Measurements from ENCODE around the gene CAMTA1. TPM values are rescaled to one million over a fixed set of nuclear protein-coding genes. Genes with fewer than 3 reads are reported as not detected.

Gene CAMTA1
- total RNA-seq, 1 donor: 19.9 TPM

DNA sequence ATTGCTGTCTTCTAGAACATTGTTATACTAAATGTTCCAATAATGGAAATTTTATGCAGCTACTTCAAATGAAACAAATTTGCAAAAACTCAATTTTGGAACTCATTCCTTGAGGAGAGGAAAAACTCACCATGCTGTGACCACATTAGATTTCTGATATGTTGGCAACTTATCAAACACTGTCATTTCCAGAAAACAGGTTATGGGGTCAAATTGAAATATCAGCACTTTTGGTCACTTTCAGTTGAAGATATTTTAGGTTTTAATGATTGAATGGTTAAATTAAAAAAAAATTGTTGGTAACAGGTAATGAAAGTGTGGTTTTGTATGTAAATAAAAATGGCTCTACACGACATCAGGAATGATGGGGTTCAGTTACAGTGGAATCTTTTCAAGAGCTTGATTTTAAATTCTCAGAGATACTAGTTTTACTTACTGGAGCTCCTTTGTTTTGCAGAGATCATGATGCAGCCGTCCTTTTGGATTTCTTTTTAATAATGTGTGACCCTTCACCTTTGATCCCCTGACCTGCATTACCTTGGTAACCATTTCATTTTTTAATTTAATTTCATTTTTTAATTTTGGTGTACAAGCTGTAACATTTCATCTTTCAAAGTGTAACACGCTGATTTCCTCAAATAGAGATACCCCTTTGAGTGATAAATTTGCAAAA lies 86.2 kb downstream of the CAMTA1 start:
- DNase-seq (ENCODE audit: low read depth in 2 of 3, low spot score in 2 of 3): no peak

DNA sequence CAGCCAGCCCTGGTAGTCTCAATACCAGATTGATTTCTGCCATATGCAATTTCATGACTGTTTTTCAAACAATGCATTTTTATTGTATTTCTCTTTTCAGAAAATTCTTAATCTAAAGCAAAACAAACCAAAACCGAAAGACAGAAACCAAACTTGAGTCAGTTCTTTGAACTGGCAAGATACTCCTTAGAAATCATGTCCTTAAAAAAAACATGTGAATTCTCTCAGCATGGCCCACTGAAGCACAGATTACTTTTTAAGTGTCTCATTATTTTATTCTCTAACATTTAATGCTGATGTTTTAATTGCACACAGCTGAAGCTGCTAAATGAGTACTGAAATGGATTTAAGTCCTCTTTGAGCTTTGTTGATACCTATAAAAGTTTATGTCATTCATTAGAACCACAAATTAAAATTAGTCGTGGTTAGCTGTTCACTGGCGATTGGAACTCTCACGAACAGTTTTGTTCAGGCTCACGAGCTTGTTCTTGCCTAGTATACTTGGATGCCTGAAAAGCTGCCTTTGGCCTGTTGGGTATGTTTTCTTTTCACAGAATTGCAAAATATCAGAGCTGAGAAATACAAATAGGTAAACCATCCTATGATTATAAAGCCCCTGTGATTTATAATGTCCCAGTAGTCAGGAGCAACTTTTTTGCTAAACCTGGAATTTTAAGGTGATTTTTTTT lies 87.5 kb downstream of the CAMTA1 start:
- DNase-seq (ENCODE audit: low read depth in 2 of 3, low spot score in 2 of 3): no peak

DNA sequence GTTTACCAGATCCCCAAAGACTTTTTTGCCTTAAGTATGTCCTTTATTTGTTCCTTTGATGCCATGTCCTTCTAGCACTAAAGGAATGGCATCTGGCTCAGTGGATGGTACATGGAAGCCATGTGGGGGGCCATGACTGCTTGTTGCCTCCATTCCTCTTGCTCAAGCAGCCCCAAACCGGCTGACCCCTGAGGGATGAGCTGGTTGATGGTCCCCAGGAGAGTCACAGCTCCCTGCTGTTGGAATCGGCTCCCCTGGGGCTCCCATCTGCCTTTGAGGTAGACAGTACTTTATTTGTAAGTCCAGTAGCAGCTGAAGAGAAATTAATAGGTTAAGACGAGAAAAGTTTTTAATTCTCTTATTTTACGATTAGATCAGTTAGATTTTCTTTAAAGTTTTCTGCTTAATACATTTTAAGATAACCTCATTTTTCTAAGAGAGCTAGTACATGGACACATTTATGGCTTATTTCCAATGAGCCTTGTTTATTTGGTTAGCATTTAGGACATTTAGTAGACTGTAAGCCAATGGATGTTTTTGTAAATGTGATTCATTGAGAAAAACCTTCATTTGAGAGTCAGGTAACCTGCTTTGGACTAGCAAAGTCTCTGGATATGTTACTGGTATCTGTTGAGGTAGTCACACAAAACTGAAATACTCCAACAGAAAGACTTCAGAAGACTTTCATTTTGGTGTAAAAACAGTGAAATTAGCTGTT lies 88.2 kb downstream of the CAMTA1 start:
- no peak for DNase-seq (ENCODE audit: low read depth in 2 of 3, low spot score in 2 of 3)

DNA sequence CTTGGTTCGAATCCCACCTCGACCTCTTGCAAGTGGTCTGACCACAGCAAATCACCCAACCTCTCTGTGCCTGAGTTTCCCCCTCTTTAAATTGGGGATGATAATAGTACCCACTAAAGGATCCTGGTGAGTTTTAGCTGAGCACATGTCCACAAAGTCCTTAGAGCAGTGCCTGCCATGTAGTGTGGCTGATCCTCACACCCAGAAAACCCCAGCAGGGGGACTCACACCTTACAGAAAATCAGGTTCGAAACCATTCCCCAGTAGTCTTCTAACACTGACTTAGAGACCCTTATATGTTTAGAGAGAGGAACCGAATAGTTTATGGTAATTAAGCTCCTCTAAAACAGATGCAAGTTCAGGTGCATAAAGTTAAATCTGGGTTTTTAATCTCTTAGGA lies 89.0 kb downstream of the CAMTA1 start:
- no peak for DNase-seq (ENCODE audit: low read depth in 2 of 3, low spot score in 2 of 3)

DNA sequence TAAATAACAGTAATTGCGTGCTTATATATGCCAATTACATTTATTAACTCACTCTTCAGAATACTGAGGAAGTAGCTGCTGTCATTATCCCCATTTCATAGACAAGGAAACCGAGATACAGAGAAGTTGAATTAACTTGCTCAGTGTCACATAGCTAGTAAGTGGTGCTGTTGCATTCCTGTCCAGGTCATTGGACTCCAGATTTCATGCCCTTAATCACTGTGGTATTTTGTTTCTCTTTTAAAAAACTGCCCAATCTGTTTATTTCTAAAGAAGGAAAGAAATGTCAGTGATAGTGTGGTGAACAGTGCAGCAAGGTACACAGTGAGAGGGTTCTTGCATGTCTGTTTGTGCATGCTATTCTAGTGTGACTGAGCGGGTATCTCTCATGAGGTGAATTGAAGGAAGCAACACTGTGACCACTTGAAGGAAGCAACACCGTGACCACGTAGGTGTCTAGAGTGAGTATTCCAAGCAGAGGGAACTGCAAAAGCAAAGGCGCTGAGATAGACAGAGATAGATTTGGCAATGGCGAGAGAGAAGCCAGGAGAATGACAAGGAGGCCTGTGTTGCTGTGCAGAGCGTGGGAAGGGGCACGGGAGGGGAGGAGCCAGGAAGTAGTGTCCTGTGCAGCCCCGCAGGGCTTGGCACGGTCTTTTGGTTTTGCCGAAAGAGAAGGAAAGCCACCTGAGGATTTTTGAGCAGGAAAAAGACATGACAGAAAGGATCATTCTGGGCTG lies 95.9 kb downstream of the CAMTA1 start:
- no peak for DNase-seq (ENCODE audit: low read depth in 2 of 3, low spot score in 2 of 3)

DNA sequence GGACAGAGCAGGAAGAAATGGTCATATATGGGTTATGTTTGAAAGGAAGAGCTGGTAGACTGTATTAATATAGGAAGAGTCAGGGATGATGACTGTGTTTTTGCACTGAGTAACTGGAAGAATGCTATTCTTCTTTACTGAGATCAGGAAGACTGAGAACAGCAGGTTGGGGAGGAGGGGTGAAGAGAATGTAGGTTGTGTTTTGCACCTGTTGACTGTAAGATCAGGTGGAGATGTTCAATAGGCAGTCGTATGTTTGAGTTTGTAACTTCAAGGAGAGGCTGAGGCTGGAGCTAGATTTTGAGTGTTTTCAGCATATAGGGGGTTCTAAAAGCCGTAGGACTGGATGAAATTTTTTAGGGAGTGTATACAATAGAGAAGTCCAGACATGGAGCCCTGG lies 97.2 kb downstream of the CAMTA1 start:
- no peak for DNase-seq (ENCODE audit: low read depth in 2 of 3, low spot score in 2 of 3)

DNA sequence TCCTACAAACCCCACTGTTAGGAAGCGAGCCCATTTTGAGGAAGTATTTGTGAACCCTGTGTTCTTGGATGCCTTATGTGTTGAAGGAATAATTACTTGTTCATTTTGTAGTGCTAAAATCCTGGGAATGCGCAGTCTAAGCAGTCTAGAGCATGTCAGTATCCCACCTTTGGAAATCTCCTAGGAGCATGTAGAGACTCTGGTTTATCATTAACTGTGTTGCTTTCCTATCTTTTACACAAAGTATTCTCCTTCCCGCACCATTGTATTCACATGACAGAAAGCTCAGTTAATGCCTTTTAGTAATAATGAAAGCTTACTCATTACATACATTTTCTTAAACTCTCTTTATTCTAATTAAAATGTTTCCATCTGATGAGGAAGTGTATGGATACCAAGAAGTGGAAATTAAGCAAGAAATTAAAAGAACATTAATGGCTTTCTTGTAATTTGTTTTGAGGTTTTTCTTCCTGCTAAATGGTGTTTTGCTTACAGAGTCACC lies 99.4 kb downstream of the CAMTA1 start:
- no peak for DNase-seq (ENCODE audit: low read depth in 2 of 3, low spot score in 2 of 3)

DNA sequence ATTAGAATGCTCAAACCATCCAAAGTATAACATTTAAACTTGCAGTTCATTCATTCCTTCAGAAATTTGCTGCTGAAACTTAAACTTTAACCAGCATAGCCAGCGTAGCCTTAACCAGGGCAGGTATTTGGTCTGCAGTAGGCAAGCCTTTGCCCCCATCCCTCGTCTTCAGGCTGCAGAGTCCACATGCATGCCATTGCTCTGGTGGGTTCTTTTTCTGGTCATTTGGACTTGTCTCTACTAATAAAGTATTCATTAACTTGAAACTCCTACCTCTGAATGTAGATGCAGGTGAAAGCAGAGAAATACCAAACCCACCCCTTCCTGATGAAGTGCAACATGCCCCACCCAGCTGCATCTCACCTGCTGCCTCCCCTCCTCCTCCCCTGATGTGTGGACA lies 100.2 kb downstream of the CAMTA1 start:
- DNase-seq (ENCODE audit: low read depth in 2 of 3, low spot score in 2 of 3): no peak

DNA sequence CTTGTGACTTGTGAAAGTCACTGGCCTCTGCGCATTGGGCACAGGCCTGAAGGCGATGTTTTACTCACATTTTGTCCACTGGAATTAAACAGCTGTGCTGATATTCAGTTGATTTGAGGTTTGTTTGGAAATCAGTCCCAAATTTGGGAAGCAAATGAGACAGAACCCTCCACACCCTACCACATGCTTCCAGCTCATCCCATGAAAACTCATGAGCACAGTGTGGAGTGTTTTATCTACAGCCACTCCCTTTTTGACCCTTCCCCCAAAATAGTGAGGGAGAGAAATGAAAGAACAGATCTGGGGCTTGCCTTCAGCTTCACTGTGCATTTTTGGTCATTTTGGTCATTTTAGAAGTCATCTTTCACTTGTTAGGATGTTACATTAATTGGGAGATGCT lies 101.3 kb downstream of the CAMTA1 start:
- DNase-seq (ENCODE audit: low read depth in 2 of 3, low spot score in 2 of 3): no peak

DNA sequence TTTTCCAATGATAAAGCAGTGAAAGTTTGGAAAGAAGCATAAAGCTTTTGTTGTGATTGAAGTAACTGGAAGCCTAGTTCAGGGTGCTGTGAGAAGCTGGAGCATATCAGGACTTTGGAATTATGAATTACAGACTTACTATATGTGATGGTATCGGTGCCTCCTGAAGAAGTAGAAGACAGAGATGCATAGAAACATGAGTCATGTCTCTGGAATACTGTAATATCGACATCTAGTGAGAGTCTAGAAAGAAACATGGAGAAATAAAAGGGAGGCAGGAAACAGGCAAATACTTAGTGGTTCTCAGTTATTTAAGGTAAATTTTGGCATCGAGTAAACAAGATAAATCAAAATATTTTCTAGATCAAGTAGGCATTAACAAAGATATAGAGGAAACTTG lies 103.0 kb downstream of the CAMTA1 start:
- DNase-seq (ENCODE audit: low read depth in 2 of 3, low spot score in 2 of 3): no peak

DNA sequence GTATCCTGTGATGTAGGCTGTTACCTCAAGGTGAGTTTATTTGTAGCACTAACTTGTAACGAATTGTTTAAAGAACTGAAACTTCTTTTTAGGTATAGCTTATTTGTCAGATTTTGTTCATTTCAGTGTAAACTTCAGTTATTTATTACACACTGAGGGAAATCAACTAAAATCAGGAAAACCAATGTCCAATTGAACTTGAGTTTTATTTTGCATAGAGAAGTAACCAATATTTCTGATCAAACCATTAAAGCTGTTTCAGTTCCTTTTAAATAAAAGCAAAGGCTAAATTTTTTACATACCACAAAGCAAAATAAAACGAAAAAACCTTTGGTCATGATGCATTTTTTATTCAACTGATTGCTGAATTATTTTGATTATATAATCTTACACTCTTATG lies 103.6 kb downstream of the CAMTA1 start:
- DNase-seq (ENCODE audit: low read depth in 2 of 3, low spot score in 2 of 3): no peak

DNA sequence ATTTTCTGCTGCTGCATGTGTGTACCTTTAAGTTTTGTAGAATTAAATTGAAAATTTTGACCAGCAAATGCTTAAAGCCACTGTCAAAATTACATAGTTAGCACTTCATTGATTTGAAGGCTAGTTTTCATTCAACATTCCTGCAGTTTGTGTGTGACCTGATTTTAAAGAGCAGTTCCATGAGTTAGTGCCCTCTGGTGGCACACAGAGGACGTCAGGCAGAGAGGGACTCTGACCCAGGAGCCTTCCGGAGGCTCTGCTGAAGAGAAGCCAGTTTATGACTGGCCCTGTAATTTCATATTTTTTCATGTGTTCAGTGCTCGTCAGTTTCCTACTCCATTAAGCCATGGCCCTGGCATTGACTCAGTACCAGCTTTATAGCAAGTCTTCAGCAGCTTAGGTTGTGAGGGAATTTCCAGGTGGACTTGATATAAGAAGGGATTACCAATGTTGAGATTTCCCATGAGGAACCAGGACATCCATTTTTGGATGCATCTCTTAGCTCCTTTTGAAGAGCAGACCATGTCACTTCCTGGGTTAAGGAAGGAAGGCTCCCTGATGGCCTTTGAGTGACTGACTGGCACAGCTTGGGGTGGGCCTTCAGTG lies 104.7 kb downstream of the CAMTA1 start:
- DNase-seq (ENCODE audit: low read depth in 2 of 3, low spot score in 2 of 3): peak in 2 of 3 donors; percentile 57 to 68

DNA sequence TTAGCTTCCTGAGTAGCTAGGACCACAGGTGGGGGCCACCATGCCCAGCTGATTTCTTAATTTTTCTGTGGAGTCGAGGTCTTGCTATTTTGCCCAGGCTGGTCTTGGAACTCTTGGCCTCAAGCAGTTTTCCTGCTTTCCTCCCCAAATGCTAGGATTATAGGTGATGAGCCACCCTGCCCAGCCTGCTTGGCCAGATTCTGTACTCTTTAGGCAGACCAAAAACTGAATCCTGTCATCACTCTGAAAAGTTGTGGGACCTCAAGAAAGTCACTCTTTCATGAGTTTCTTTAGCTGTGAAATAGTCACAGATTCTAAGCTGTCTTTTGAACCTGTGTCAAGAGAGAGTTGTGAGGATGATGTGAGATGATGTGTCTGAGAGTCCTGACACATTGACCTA lies 105.4 kb downstream of the CAMTA1 start:
- no peak for DNase-seq (ENCODE audit: low read depth in 2 of 3, low spot score in 2 of 3)

DNA sequence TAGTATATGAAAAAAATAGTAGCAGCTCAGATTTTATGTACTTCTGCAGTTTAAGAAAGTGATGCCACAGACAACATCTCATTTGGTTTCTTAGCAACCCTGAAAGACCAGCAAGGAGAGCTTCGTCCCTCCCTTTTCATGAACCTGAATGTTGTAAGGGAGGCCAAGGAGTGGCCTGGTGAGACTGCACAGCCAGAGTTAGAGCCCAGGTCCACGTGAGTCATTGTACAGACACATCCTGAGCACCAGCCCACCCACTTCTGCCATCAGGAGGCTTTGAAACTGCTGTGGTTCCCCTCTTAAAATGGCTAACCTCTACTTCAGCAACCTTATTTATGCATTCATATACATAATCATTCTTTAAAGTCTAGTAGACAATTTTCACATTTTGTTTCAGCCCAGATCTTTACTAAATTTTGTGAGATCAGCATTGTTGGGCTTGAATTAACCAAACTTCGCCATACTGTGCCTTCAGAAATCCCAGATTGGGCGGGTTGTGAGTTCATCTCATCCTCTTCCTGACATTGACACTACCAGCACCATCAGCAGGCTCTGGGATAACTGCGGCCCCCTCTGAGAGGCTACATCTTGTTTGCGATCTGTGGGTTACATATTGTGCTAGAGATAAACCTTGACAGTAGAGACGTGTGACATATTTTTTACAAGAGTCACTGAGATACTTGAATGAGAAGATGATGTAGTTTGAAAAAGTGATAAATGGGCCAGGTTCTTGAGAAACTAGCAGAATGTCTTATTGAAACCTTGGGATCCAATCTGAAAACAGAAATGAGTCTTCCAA lies 106.7 kb downstream of the CAMTA1 start:
- peak in 2 of 3 donors; percentile 14 to 28 for DNase-seq (ENCODE audit: low read depth in 2 of 3, low spot score in 2 of 3)

DNA sequence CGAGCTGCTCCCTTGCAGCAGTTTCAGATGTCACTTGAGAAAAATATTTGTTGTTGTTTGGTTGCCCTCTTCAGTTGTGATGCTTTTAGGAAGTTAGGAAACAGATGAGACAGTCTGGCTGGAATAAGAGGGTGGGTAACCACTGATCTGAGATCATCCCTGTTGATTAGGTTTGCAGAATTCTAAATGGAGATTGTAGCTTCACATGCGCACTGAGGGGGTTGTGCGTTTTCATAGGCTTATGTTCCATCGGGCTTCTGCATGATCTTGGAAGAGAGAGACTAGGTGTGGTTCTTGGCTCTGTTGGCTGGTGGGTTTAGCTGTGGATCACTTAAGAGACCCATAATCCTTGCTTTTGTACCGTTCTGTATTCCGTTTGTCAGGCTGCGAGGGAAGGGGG lies 108.1 kb downstream of the CAMTA1 start:
- no peak for DNase-seq (ENCODE audit: low read depth in 2 of 3, low spot score in 2 of 3)

DNA sequence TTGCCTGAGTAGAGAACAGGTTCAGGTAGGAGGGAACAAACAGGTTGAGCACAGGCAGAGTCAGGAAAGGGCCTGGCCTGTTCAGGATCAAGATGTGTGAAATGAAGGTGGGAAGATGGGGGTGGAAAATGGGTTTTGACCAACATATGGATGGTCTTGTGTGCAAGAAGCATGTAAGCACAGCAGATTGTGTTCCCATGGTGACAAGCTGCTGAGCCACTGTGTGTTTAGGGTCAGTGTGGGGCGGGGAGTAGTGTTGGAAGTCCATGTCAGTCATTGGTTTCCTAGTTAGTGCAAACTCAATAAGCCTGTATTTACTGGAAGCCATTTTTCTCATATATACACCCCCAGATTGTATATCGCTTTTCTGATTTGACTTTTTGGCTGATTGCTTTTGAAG lies 111.9 kb downstream of the CAMTA1 start:
- DNase-seq (ENCODE audit: low read depth in 2 of 3, low spot score in 2 of 3): no peak

DNA sequence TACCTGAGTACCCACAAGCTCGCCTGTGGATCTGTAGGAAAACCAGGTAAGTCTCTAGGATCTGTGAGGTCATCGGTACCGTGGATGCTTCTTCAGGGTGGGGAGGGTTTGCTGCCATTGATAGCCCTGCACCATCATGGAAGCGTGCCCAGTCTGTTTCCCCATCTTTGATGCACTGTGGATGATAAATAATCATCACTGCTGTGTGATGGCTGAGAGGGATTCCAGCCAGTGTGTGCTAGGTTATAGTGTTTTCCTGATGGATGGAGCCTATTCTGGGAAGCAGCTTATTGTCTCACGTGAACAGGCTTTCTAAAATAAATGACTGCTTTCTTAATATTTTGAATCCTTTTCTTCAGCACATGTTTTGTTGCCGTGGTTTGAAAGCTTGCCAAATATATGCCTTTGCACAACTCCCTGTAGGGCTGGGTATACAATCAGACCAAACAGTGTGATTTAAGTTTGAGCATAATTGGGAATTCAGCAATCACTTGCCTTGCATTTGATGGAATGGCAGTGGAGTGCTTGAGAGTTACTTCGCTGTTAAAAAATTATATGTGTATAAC lies 113.8 kb downstream of the CAMTA1 start:
- no peak for DNase-seq (ENCODE audit: low read depth in 2 of 3, low spot score in 2 of 3)

DNA sequence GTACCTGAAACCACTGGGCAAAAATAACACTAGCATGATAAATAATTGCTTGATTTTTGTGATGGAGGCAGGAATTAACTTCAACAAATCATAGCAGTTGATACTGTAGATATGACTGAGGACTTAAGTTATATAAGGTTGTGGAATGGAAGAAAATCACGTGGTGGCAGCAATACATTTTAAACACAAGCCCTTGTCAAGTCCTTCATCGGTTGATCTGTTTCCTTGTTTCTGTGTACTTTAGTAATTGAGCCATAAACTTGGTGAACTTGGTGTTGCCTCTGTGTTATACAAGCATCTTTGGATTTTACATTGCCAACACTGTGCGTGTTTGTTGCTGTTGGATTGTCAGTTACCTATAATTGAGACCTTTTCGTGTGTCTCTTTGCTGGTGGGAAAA lies 114.4 kb downstream of the CAMTA1 start:
- DNase-seq (ENCODE audit: low read depth in 2 of 3, low spot score in 2 of 3): no peak

DNA sequence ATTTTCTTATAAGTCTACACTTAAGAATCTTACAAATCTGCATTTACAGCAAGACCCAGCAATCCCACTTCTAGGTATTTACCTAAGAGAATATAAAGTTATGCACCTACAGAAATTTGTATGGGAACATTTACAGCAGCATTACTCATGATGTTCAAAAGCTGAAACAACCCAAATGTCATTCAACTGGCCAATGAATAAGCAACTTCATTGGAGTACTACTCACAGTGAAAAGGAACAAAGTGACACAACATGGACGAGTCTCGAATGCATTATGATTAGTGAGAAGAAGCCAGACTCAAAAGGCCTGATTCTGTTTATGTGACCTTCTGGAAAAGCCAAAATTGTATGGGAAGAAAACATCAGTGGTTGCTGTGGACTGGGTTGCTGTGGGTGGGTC lies 116.9 kb downstream of the CAMTA1 start:
- DNase-seq (ENCODE audit: low read depth in 2 of 3, low spot score in 2 of 3): no peak
